Astrocyte (in vitro differentiated cells and primary cell): ENCODE data around the gene MECR. TPM values are rescaled to one million over a fixed set of nuclear protein-coding genes. Genes with fewer than 3 reads are reported as not detected.

Experiments used
- DNase-seq: peaks from one replicate; pipeline ENCODE4 v3.0.0-alpha.2; 2010; ENCODE audit warnings: low read depth
- FAIRE-seq: peaks from 2 replicates; lab custom pipeline; 2011; peaks lifted over from hg19 to GRCh38; lab: Jason Lieb, UNC
- H2AFZ ChIP-seq: 2 replicates; pipeline ENCODE4 v1.6.0; 2012; ENCODE audit warnings: low read depth, low read length, inconsistent platforms
- H3K27ac ChIP-seq: 2 replicates; pipeline ENCODE4 v1.5.1; 2011; ENCODE audit warnings: low read depth, low read length, inconsistent platforms
- H3K27me3 ChIP-seq: 2 replicates; pipeline ENCODE4 v1.6.0; 2011; ENCODE audit warnings: low read length, inconsistent platforms; ENCODE audit not compliant: insufficient read depth
- H3K36me3 ChIP-seq: 2 replicates; pipeline ENCODE4 v1.5.1; 2011; ENCODE audit warnings: low read length, inconsistent platforms; ENCODE audit not compliant: insufficient read depth
- H3K4me1 ChIP-seq: 2 replicates; pipeline ENCODE4 v1.5.1; 2011; ENCODE audit warnings: low read length, inconsistent platforms; ENCODE audit not compliant: insufficient read depth
- H3K4me2 ChIP-seq: 2 replicates; pipeline ENCODE4 v1.6.0; 2012; ENCODE audit warnings: low read length, inconsistent platforms
- H3K4me3 ChIP-seq: 2 replicates; pipeline ENCODE4 v1.5.1; 2011; ENCODE audit warnings: low read depth, mild to moderate bottlenecking, low read length, inconsistent platforms; ENCODE audit not compliant: insufficient read depth
- H3K79me2 ChIP-seq: 2 replicates; pipeline ENCODE4 v1.6.0; 2012; ENCODE audit warnings: mild to moderate bottlenecking, low read length, inconsistent platforms; ENCODE audit not compliant: insufficient read depth
- H3K9ac ChIP-seq: 2 replicates; pipeline ENCODE4 v1.6.0; 2012; ENCODE audit warnings: mild to moderate bottlenecking, low read length, inconsistent platforms
- H3K9me3 ChIP-seq: 2 replicates; pipeline ENCODE4 v1.5.1; 2012; ENCODE audit warnings: low read depth, mild to moderate bottlenecking, low read length, inconsistent platforms; ENCODE audit not compliant: insufficient read depth
- H4K20me1 ChIP-seq: 2 replicates; pipeline ENCODE4 v1.6.0; 2012; ENCODE audit warnings: low read length, inconsistent platforms; ENCODE audit not compliant: insufficient read depth
- H3K27ac Mint-ChIP-seq: one replicate; pipeline ENCODE4 v1.8.0; 2021; ENCODE audit warnings: mild to moderate bottlenecking, mixed read lengths; ENCODE audit not compliant: unreplicated experiment
- H3K27me3 Mint-ChIP-seq: one replicate; pipeline ENCODE4 v1.8.0; 2021; ENCODE audit warnings: low read depth, mixed read lengths; ENCODE audit not compliant: unreplicated experiment
- H3K36me3 Mint-ChIP-seq: one replicate; pipeline ENCODE4 v1.8.0; 2021; ENCODE audit warnings: low read depth, mixed read lengths; ENCODE audit not compliant: unreplicated experiment
- H3K4me1 Mint-ChIP-seq: one replicate; pipeline ENCODE4 v1.8.0; 2021; ENCODE audit warnings: low read depth, mixed read lengths; ENCODE audit not compliant: unreplicated experiment
- H3K4me3 Mint-ChIP-seq: one replicate; pipeline ENCODE4 v1.8.0; 2021; ENCODE audit warnings: mild to moderate bottlenecking, moderate library complexity, mixed read lengths; ENCODE audit not compliant: unreplicated experiment
- H3K9me3 Mint-ChIP-seq: one replicate; pipeline ENCODE4 v1.8.0; 2021; ENCODE audit warnings: mild to moderate bottlenecking, mixed read lengths; ENCODE audit not compliant: unreplicated experiment
- CTCF ChIP-seq: IDR thresholded peaks from 2 replicates; pipeline ENCODE4 v1.5.1; 2011; ENCODE audit warnings: low read depth, mild to moderate bottlenecking, inconsistent platforms, low read length, moderate library complexity; ENCODE audit not compliant: insufficient read depth
- EZH2 ChIP-seq: IDR thresholded peaks from 2 replicates; pipeline ENCODE4 v1.6.1; 2012; ENCODE audit warnings: mild to moderate bottlenecking, low read length, inconsistent platforms; ENCODE audit not compliant: insufficient read depth
- total RNA-seq: library from RNA; stranded (reverse); gene quantifications from 2 replicates; pipeline ENCODE4 v1.2.1, GENCODE V29; 2021

MECR gene
- total RNA-seq, 1 donor from 2014 or later: 25.1 TPM

GRCh38 chr1:29224356-29224837, 6.3 kb downstream of the MECR start:
- FAIRE-seq (no peak), DNase-seq (no peak)
- Histone ChIP-seq H3K9me3 (no peaks in the 10 kb centered on the region), H3K79me2 (peaks cover 23% of the 10 kb centered on the region), H3K9ac (no peak overlapping the region), H3K27me3 (no peaks in the 10 kb centered on the region), H3K27ac (no peak overlapping the region), H3K36me3 (peaks cover 3% of the 10 kb centered on the region), H4K20me1 (peaks cover 24% of the 10 kb centered on the region), H3K4me2 (no peak overlapping the region), H3K4me1 (no peaks in the 10 kb centered on the region), H3K4me3 (no peak overlapping the region), H2AFZ (no peak overlapping the region)
- H3K36me3 Mint-ChIP-seq: peaks cover 7% of the 10 kb centered on the region
- H3K4me1 Mint-ChIP-seq: peaks cover 16% of the 10 kb centered on the region
- peaks cover 2% of the 10 kb centered on the region for H3K9me3 Mint-ChIP-seq
- no peak overlapping the region for H3K4me3 Mint-ChIP-seq
- no peak overlapping the region for H3K27ac Mint-ChIP-seq
- H3K27me3 Mint-ChIP-seq: no peaks in the 10 kb centered on the region
- no peak for TF ChIP-seq CTCF
- no peak for TF ChIP-seq EZH2

GRCh38 chr1:29223521-29223920, 7.2 kb downstream of the MECR start:
- H3K9me3 Mint-ChIP-seq: peaks cover 2% of the 10 kb centered on the region
- H3K27ac ChIP-seq: no peak overlapping the region
- FAIRE-seq: no peak

More at GRCh38 chr1:29223521-29223920, 7.2 kb downstream of the MECR start:
- no peak overlapping the region for H2AFZ ChIP-seq
- H3K27me3 ChIP-seq: no peaks in the 10 kb centered on the region
- peaks cover 22% of the 10 kb centered on the region for H3K79me2 ChIP-seq
- H3K9ac ChIP-seq: no peak overlapping the region
- H3K4me1 Mint-ChIP-seq: peaks cover 16% of the 10 kb centered on the region
- no peak for DNase-seq
- no peak overlapping the region for H3K27ac Mint-ChIP-seq
- H3K9me3 ChIP-seq: no peaks in the 10 kb centered on the region
- no peak overlapping the region for H3K4me3 Mint-ChIP-seq
- no peak overlapping the region for H3K4me2 ChIP-seq
- no peak for TF ChIP-seq EZH2
- no peak for TF ChIP-seq CTCF
- peaks cover 24% of the 10 kb centered on the region for H4K20me1 ChIP-seq
- H3K36me3 Mint-ChIP-seq: peaks cover 7% of the 10 kb centered on the region
- H3K4me1 ChIP-seq: no peaks in the 10 kb centered on the region
- H3K36me3 ChIP-seq: peaks cover 5% of the 10 kb centered on the region
- H3K4me3 ChIP-seq: no peak overlapping the region
- no peaks in the 10 kb centered on the region for H3K27me3 Mint-ChIP-seq
